K562 (cell line): Measurements from ENCODE around the gene ZC3H15. TPM values are rescaled to one million over a fixed set of nuclear protein-coding genes. Genes with fewer than 3 reads are reported as not detected.
A peak's percentile ranks its signal among the peaks of the same experiment; 100 is the strongest.

Experiments used
- ARID3B ChIP-seq: fragments of 250-450 bp; sonication (Bioruptor Pico); IDR thresholded peaks from 2 replicates; pipeline ENCODE4 v1.4.0; 2020; ENCODE audit warnings: borderline replicate concordance
- ASH1L ChIP-seq: fragments of 450-650 bp; IDR thresholded peaks from 2 replicates; pipeline ENCODE4 v1.6.1; 2018; ENCODE audit warnings: borderline replicate concordance, mild to moderate bottlenecking, low read depth; ENCODE audit not compliant: partially characterized antibody
- CBX2 ChIP-seq: fragments of 200-600 bp; sonication (generic); IDR thresholded peaks from one replicate; pipeline ENCODE4 v1.6.1; 2012; ENCODE audit warnings: mild to moderate bottlenecking, low read length, inconsistent platforms; ENCODE audit not compliant: insufficient read depth, poor library complexity, severe bottlenecking
- CREB1 ChIP-seq, 2 experiments: sonication (generic) in 1 of 2; formaldehyde crosslinking in 1 of 2; IDR thresholded peaks; 2 replicates each; pipeline versions ENCODE4 v1.6.1 to v1.8.0; 2012 to 2022; ENCODE audit warnings: inconsistent platforms in 1 of 2, mild to moderate bottlenecking in 1 of 2, missing genetic modification reagents in 1 of 2, moderate library complexity in 1 of 2
- DPF2 ChIP-seq: fragments of 450-650 bp; IDR thresholded peaks from 2 replicates; pipeline ENCODE4 v1.6.1; 2016
- HEY1 ChIP-seq: fragments of 250-450 bp; sonication (Bioruptor Pico); IDR thresholded peaks from 2 replicates; pipeline ENCODE4 v1.5.0; 2020; ENCODE audit warnings: mild to moderate bottlenecking, moderate library complexity, borderline replicate concordance
- MAFG ChIP-seq: fragments of 450-650 bp; conservative IDR thresholded peaks from 2 replicates; pipeline ENCODE4 v1.6.1; 2016; ENCODE audit warnings: missing genetic modification characterization, missing compliant biosample characterization
- MECOM ChIP-seq: fragments of 250-450 bp; sonication (Bioruptor Pico); IDR thresholded peaks from 2 replicates; pipeline ENCODE4 v1.8.0; 2022; ENCODE audit warnings: inconsistent platforms
- NFE2 ChIP-seq: IDR thresholded peaks from 2 replicates; pipeline ENCODE4 v1.6.1; 2014; ENCODE audit warnings: antibody characterized with exemption, low read depth
- RBM25 ChIP-seq: fragments of 200-400 bp; formaldehyde crosslinking; IDR thresholded peaks from 2 replicates; pipeline ENCODE4 v1.6.1; 2018; ENCODE audit warnings: low read length, low read depth, moderate library complexity; ENCODE audit not compliant: severe bottlenecking
- SRSF7 ChIP-seq: fragments of 200-400 bp; formaldehyde crosslinking; optimal IDR thresholded peaks from 2 replicates; pipeline ENCODE3; 2017; ENCODE audit warnings: mild to moderate bottlenecking, low read depth, low read length
- TFE3 ChIP-seq: fragments of 450-650 bp; formaldehyde crosslinking; IDR thresholded peaks from 2 replicates; pipeline ENCODE4 v1.4.0; 2020; ENCODE audit warnings: mild to moderate bottlenecking, mixed read lengths
- TSHZ1 ChIP-seq: fragments of 250-450 bp; sonication (Bioruptor Pico); IDR thresholded peaks from 2 replicates; pipeline ENCODE4 v1.4.0; 2020; ENCODE audit warnings: mild to moderate bottlenecking, moderate library complexity
- XRCC5 ChIP-seq: fragments of 200-400 bp; formaldehyde crosslinking; IDR thresholded peaks from 2 replicates; pipeline ENCODE4 v1.6.1; 2017; ENCODE audit warnings: low read depth, mild to moderate bottlenecking, low read length
- ZBTB33 ChIP-seq: sonication (generic); formaldehyde crosslinking; IDR thresholded peaks from 2 replicates; pipeline ENCODE4 v1.8.1; 2023; ENCODE audit warnings: mild to moderate bottlenecking, missing genetic modification reagents
- ZFP36 ChIP-seq: fragments of 150-350 bp; IDR thresholded peaks from 2 replicates; pipeline ENCODE4 v1.6.1; 2018; ENCODE audit warnings: low read length, low read depth; ENCODE audit not compliant: partially characterized antibody
- ZNF146 ChIP-seq: IDR thresholded peaks from one replicate; pipeline ENCODE4 v1.6.1; 2018; ENCODE audit warnings: missing compliant biosample characterization; ENCODE audit not compliant: unreplicated experiment
- polyA plus RNA-seq, 8 experiments: library from polyadenylated mRNA; depleted of rRNA in 4 of 8; stranded (reverse) in 5 of 8; unstranded in 3 of 8; fragments of >200 nt; fragmentation: Nextera tagmentation in 2 of 8; fragmentation: Illumina TruSeq in 1 of 8; extraction: Ambion mirVana in 2 of 8; extraction: Trizol in 1 of 8; gene quantifications; 2 replicates each; pipeline versions ENCODE4 v1.2.1 to v1.2.3, GENCODE V29; 2011 to 2014; ENCODE audit warnings: inconsistent platforms in 1 of 8, missing spikeins in 1 of 8
- total RNA-seq, 7 experiments: library from RNA; depleted of rRNA in 6 of 7; stranded (reverse); fragments of >200 nt in 6 of 7; fragmentation: Illumina TruSeq in 2 of 7; extraction: Trizol in 2 of 7; gene quantifications; 2 replicates each; pipeline versions ENCODE4 v1.2.1 to v1.2.3, GENCODE V29; 2011 to 2021; ENCODE audit warnings: low replicate concordance in 1 of 7

Gene ZC3H15
- total and polyA plus RNA-seq, 9 of the 15 experiments (the other 6 are each of a cell fraction or from before 2014, with no cell fraction given): 132 to 286 (median 189) TPM

DNA sequence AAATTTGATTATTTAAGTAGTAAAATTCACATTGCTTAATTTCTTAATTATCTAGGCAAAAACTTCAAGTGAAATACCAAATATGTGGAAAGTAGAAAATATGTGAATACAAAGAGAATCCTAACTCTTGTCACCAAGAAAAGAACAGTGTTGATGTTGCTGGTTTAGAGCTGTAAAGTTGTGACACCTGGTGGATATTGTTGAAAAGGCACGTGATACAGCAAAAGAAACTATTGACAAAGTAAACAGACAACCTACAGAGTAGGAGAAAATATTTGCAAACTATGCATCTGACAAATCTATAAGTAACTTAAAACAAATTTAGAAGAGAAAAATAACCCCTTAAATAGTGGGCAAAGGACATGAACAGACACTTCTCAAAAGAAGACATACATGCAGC, 25.6 kb upstream of the ZC3H15 start (continued):
- TF ChIP-seq SRSF7 (no peak), HEY1 (CRISPR knock-in tag) (no peak), MECOM (no peak), TSHZ1 (no peak), MAFG (tag) (no peak), ASH1L (no peak), ZFP36 (no peak), NFE2 (peak; percentile 43; the same call in 1 of the 2 replicates), CBX2 (no peak), TFE3 (CRISPR knock-in tag) (peak; percentile 59; the same call in 1 of the 2 replicates), DPF2 (no peak), RBM25 (no peak), ZBTB33 (CRISPR knock-in tag) (no peak), ARID3B (no peak), ZNF146 (CRISPR knock-in tag) (no peak), CREB1 (IDR thresholded peaks at IDR 0.05) (no peak), CREB1 (CRISPR knock-in tag; IDR thresholded peaks at IDR 0.05) (no peak), XRCC5 (no peak)
